NCI-H2227 treated with DMSO at 0.1 percent for 48 hours (cell line): ENCODE data around the gene MARK3.

Experiments
- DNase-seq: peaks from one replicate; lab custom pipeline; 2025; lab: John Stamatoyannopoulos, UW

MARK3 gene

DNA sequence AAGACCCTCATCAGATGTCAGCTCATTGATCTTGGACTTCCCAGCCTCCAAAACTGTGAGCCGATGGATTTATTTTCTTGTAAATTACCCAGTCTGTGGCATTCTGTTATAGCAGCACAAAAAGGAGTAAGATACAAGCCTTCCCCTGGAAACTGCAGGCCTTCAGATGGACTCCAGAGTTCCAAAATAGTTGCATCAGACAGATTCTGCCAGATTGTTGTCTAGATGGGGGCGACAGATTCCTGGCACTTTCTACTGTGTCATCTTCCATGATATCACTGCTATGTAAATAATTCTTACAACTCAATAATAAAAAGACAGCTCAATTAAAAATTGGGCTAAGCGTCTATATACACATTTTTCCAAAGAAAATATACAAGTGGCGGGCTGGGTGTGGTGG lies 17.2 kb upstream of the MARK3 start:
- no peak for DNase-seq

- no peak for DNase-seq
These were observed 15.1 kb upstream of the MARK3 start for GRCh38 chr14:103370087-103370486.

DNA sequence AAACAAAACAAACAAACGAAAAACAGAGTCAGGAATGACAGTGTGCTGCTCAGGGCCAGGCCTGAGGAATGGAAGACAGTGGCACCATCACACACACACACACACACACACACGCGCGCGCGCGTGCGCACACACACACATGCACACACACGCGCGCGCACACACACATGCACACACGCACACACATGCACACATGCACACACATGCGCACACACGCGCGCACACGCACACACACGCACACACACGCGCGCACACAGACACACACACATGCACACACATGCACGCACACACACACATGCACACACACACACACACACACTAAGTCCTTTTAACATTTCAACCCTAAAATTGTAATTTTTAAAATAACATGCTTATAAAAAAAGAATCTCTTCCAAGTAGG lies 13.2 kb upstream of the MARK3 start:
- DNase-seq: no peak

GRCh38 chr14:103372552-103373304 lies 12.5 kb upstream of the MARK3 start:
- DNase-seq: no peak

- DNase-seq: no peak
These were observed 11.1 kb upstream of the MARK3 start for GRCh38 chr14:103374121-103374520.

- DNase-seq: no peak
These were observed 7.6 kb upstream of the MARK3 start for GRCh38 chr14:103377522-103378037.

DNA sequence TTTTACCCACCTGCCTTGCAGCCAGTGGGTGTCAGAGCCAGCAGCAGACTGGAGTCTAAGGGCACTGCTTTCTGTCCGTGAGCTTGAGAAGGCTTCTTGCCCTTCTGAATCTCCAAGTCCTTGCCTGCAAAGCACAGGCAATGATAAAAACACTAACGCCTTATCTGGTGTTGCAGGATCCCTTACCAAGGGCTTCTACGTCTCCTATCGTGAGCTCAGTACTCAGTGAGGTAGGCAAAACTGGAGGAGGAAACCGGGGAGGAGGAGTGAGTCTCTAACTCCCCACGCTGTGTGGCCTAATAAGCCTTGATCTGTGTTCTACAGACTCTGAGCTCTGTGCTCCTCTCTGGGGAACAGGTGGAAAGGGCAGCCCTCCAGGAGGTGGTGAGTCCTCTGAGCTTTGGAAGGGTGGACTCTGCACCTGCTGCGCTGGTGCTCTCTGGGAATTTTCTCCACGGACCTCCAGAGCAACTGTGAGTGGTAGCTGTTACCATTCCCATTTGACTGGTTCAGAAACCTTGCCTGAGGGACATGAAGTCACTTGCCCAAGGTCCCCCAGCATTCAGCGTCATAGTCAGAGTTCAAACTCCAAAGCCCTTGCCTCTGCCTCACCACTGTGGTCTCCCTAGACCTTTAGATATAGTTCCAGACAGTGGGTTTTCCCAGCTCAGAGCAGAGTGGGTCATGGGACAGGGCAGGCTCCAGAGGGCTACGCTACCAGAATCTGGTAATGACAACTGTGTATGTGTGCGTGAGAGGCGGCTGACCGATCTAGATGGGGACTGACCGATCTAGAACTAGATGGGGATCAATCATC lies 7.0 kb upstream of the MARK3 start:
- DNase-seq: no peak

GRCh38 chr14:103380719-103381377 lies 4.4 kb upstream of the MARK3 start:
- DNase-seq: no peak

DNA sequence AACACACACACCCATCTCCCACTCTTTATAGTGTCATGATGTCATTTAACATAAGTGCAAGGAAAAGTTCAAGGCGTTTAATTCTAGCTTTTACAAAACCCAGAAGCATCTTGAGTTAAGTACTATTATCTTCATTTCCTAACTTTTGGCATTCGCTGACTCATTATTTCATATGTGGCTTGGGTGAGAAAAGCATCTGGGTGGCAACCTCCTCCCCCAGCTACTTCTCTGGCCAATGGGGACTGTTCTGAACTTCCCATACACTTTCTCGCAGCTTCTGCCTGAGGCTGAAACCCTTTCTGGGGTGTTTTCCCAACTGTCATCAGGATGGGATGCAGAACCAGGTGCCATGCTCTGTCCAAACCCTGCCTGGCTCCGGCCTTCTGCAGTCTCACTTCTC lies 2.8 kb upstream of the MARK3 start:
- no peak for DNase-seq

DNA sequence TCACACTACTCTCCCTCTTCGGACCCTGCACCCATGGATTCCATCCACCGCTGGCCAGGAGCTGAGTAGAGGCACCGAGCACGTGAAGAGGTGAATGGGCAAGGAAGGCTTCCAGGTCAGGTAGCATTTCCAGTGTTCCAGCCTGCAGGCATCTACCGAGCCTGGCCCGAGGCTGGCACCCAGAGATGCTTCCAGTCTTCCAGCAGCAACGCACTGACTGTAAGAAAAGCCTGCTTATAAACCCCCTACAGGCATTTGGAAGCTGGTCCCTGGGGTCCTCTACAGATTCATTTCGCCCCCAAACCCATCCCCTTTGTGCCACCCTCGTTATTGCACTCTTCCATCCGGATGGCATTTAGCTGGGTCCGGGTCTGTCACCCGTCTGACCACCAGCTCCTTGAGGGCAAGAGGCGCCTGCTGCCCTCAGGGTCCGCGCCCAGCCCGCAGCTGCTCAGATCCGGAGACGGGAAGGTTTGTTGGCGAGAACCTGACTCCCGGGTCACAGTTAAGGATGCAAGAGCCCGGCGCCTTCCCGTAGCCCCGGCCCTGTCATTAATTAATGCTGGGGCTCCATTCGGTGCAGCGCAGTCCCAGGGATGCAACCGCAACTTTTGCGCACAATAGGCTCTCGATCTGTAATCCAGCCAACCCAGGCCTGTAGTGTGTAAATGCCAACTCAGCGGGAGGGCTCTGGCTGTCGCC lies 614 bp upstream of the MARK3 start:
- no peak for DNase-seq

- DNase-seq: no peak
These were observed 906 bp downstream of the MARK3 start for GRCh38 chr14:103385929-103386712.

DNA sequence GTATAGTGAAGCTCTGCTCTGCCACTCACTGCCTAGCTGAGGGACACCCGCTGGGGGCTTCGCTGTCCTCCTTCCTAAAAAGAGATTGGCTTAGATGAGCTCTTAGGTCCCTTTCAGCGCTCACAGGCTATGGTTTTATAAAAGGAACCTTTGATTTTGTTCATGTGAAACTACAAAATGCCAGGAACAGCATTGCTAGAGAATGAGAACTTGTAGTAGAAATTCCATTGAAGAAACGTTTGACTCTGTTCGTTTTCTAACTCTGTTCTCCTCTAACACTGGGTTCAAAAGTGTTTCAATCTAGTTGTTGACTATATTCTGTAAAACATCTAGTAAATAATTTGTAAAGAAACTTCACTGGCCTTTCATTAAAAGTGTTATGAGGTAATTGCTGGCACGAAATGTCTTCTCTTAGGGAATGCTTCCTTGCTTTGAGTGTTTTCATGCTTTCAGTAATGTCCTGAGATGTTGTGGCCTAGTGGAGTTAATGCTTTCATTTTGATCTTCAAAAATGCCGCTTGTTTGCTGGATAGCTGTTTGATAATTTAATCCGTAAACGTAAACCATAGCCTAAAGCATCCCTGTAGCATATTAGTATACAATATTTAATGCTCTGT lies 1.6 kb downstream of the MARK3 start:
- DNase-seq: no peak

DNA sequence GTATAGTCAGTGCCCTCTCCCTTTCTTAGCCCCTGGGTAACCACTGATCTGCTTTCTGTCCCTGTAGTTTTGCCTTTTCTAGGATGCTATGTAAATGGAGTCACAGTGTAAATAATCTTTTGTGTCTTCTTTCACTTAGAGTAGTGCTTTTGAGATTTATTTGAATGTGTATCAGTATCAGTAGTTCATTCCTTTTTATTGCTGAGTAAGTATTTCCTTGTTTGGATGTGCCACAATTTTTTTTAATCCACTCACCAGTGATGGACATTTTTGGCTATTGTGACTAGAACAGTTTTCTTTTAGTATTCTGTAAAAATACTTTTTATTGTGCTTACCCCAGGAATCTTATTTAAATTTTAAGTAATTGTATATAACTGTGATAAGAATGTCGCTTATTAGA lies 3.4 kb downstream of the MARK3 start:
- DNase-seq: no peak

DNA sequence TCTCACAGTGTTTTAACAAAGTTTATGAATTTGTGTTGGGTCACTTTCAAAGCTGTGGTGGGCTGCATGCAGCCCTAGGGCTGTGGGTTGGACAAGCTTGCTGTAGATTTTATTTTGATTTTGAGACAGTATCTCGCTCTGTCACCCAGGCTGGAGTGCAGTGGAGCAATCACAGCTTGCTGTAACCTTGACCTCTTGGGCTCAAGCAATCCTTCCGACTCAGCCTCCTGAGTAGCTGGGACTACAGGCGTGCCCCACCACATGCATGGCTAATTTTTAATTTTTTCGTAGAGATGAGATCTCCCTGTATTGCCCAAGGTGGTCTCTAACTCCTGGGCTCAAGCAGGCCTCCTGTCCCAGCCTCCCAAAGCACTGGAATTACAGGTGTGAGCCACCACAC lies 5.4 kb downstream of the MARK3 start:
- DNase-seq: no peak

DNA sequence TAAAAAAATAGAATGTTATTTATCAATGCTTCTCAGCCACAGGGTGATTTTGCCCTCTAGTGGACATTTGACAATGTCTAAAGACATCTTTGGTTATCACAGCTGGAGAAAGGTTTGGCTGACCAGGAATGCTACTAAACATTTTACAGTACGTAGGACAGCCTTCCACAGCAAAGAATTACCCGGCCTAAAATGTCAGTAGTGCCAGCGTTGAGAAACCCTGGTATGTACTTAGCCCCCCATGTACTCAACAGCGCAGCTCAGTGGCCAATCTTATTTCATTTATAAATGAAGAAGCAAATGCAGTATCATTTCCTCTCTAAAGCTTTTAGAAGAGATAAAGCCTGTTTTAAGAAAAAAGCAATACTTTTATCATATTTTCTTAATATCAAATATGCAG lies 5.8 kb downstream of the MARK3 start:
- DNase-seq: peak; percentile 34

DNA sequence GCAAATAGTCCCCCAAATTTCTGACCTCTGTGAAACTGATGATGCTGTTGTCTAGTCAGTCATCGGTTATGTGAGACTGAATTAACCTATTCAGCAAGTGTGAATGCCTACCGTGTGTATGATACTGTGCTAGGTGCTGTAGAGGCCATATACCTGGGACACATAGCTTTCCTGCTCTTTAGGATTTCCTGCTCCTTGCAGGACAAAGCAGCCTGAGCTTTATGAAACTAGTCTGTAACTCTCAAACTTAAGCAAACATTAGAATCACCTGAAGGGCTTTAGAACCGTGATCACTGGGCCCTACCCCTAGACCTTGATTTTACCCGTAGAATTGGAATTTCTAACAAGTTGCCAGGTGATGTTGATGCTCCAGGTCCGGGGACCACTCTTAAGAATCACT lies 6.9 kb downstream of the MARK3 start:
- DNase-seq: no peak

GRCh38 chr14:103392572-103392971 lies 7.4 kb downstream of the MARK3 start:
- no peak for DNase-seq

DNA sequence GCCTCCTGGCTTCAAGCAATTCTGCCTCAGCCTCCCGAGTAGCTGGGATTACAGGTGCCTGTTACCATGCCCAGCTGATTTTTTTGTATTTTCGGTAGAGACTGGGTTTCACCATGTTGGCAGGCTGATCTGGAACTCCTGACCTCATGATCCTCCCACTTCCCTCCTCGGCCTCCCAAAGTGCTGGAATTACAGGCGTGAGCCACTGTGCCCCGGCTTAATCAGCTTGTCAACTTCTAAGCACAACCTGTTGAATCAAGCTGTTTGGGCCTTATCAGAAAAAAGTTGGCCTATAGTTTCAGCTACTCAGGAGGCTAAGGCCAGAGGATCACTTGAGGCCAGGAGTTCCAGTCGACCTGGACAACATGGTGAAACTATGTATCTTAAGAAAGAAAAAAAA lies 7.9 kb downstream of the MARK3 start:
- no peak for DNase-seq

DNA sequence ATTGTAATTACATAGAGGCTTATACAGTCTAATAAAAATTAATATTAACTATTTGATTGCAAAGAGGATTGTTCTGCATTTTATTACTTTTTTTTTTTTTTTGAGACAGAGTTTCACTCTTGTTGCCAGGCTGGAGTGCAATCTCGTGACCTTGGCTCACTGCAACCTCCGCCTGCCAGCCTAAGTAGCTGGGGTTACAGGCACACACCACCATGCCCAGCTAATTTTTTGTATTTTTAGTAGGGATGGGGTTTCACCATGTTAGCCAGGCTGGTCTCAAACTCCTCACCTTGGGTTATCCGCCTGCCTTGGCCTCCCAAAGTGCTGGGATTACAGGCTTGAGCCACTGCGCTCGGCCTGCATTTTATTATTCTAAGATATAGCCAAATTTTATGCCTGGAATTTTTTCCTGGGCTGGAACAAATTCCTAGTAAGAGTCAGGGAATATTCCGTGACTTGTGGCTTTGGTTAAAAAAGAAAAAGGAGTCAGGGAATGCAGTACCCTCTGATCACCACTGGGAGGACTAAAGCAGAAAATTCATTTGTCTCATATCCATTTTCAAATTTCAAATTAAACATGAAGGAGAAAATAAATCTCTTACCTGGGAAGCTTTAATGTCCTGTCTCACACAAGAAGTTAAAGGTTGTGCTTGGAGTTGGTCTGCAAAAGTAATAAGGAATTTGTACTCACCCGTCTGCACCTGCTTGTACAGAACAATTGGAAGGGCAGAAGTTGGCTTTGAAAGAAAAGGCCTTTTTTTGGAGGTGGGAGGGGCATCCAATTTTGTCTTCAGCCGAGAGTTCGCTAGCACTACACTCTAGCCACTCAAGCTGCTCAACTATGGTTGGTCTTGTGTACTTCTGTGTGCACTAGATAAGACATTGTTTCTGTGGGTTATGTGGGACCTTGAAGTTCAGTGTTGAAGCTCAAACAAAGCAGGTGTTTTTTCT lies 8.7 kb downstream of the MARK3 start:
- DNase-seq: peak; percentile 32

DNA sequence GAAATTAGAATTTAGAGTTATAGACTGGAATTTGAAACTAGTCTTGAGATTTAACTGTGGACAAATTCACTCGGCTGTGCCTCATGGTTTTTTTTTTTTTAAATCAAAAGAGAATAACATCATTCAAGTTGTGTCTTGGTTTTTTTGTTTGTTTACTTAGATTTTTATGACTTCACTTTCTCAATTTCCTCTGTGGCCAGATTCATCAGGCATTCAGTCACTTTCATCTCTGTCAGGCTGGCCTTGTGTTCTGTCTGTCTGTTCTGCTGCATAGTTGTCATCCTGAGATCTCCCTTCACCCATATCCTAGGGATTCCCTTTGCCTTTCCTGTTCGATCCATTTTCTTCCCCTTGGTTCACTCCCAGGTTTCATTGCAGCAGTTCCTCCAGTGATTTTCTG lies 10.0 kb downstream of the MARK3 start:
- no peak for DNase-seq
